GM19099 (cell line): Measurements from ENCODE around the gene CD320.

ENCODE experiments used
- POLR2A ChIP-seq: IDR thresholded peaks from 3 replicates; pipeline ENCODE4 v1.6.1; 2011; ENCODE audit warnings: low read depth; ENCODE audit not compliant: insufficient read length; ENCODE audit errors: extremely low read depth

CD320 gene

DNA sequence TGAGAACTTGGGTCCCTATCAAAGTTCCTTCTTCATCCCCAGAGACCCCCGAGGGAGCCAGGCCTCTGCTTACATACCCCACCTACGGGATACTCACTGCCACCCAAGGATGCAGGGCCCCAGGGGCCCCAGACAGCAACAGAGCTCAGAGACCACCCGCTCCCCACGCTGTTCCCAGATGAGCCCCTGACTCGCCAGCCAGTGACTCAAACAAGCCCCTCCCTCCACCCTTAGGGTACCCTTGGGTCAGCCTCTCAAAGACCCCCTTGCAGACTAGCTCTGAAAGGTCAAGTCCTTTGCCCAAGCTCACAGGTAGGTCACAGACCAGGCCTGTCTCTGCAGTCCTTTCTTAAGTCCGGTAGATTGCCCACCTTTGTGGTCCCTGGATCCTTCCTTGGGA, 45.7 kb downstream of the CD320 start:
- TF ChIP-seq POLR2A: no peak

- TF ChIP-seq POLR2A: no peak
Measured at GRCh38 chr19:8261881-8262280, 46.3 kb downstream of the CD320 start.

- TF ChIP-seq POLR2A: no peak
Measured at GRCh38 chr19:8261347-8261746, 46.8 kb downstream of the CD320 start.

DNA sequence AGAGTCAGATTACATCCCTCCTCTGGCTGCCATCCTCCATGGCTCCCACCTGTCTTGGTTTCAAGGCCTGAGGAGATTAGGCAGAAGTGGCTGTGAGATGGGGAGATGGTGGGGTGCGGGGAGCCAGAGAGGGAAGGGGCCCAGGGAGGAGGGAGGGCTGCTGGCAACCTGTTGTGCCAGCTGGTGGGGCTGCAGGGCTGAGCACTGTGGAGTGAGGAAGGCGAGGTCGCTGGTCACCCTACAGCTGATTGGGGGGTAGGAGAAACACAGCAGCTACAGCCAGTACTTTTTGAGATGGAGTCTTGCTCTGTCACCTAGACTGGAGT, 48.3 kb downstream of the CD320 start:
- TF ChIP-seq POLR2A: no peak

DNA sequence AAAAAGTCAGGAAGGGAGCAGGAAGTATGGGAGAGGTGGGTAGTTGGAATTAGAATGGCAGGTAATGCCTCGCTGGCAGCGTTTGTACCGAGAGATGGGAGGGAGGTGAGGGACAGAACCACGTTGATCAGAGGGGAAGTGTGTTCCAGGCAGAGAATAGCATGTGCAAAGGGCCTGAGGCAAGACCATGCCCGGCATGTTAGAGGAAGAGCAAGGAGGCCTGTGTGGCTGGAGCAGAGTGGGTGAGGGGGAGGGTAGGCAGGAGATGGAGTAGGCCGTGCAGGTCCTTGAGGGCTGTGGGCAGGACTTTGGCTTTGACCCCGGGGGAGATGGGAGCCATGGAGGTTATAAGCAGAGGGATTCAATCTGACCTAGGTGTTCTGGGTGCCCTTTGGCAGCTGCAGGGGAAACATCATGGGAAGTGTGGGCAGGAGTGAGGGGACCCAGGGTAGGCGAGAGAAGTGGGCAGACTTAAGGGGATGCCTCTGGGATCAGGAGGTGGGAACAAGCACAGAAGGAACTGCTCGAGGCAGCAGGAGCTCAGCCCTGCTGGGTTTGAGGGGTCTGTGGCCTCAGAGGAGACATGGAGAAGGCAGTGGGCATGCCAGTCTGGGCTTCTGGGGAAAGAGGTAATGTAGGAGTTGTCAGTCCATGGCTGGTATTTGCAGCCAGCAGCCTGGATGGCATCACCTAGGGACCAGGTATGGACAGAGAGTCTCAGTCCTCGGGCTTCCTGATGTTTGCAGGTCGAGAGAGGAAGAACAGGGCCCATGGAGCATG, 48.8 kb downstream of the CD320 start:
- no peak for TF ChIP-seq POLR2A

DNA sequence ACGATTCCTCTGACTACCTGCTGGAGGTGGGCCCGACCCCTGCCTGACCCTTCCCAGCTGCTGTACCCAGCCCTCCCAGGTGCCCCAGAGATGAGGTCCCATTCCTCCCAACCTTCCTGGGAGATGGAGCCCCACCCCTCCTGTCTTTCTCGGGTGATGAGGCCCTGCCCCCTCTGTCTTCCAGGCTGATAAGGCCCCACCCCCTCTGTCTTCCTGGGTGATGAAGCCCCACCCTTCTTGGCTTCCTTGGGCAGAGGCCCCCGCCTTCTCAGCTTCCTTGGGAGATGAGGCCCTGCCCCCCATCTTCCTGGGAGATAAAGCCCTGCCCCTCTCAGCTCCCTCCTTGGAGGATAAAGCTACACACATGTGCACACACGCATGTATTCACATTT, 51.1 kb downstream of the CD320 start:
- TF ChIP-seq POLR2A: no peak

GRCh38 chr19:8256276-8257051, 51.7 kb downstream of the CD320 start:
- TF ChIP-seq POLR2A: no peak

GRCh38 chr19:8255426-8256125, 52.6 kb downstream of the CD320 start:
- TF ChIP-seq POLR2A: no peak

- no peak for TF ChIP-seq POLR2A
Measured at GRCh38 chr19:8254286-8255001, 53.7 kb downstream of the CD320 start.

DNA sequence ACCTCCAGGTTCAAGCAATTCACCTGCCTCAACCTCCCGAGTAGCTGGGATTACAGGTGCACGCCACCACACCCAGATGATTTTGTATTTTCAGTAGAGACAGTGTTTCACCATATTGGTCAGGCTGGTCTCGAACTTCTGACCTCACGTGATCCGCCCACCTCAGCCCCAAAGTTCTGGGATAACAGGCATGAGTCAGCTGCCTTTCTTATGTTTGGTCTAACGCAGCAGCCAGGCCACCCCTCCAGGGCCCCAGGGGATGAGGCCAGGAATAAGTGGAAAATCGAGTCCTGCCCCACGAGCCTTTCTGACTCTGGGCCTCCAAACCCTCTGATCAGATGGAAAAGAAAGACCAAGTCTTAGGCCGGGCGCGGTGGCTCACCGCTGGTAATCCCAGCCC, 54.5 kb downstream of the CD320 start:
- TF ChIP-seq POLR2A: no peak

DNA sequence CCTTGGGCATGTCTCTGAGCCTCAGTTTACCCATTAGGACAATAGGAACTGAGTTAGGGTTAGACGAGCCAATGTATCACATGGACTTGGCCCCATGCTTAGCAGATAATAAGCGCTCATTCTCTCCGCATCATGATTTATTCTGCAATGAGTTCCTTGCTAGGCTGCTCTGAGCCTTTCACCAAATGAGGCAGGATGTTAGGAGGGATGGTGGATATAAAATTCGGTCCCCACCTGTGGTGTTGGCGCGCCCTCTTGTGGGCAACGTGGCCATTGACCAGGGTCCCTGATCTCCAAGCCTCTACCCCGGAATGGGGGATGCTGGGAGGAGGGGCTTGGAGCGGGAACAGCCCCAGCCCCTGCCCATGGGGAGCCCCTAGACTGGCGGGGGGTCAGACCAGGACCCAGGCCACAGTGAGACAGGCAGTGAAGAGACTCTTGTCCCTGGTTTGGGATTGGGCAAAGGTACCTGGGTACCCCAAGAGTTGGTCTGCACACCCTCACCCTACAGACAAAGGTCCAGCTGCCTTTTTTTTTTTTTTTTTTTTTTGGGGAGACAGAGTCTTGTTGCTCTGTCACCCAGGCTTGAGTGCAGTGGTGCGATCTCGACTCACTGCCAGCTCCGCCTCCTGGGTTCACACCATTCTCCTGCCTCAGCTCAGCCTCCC, 55.1 kb downstream of the CD320 start:
- no peak for TF ChIP-seq POLR2A
